Measurements from ENCODE around the gene NFYA. TPM values are rescaled to one million over a fixed set of nuclear protein-coding genes. Genes with fewer than 3 reads are reported as not detected.

Gene NFYA
- 10 to 100 TPM; 28.0 to 28.8 (median 28.6) TPM for total RNA-seq

DNA sequence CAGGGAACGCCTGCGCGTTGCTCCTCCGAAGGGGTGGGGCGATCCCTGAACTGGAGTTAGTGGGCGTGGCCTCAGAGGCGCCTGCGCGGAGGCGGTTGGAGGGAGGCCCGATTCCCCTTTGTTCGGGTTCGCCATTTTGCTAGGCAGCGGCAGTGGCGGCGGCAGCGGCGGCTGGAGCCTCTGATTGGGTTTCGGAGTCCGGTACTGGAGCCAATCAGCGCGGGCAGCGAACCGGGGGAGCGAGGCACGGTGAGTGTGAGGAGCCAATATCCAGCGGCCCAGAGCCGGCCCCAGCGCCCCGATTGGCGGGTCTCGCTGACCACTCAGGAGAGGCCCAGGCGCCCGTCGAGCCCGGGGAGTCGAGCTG lies at the start of gene NFYA:
Gene NFYA, plus strand, starts transcription at position 139 of the 367 bp plus-strand sequence. CDS start 6,116 bp downstream, outside the sequence.
- Mint-ChIP-seq H3K36me3 (ENCODE audit: insufficient read depth) (peaks cover 17% of the 10 kb centered on the region), H3K27me3 (ENCODE audit: low read depth) (no peaks in the 10 kb centered on the region)
- peak; percentile 100 for DNase-seq

DNA sequence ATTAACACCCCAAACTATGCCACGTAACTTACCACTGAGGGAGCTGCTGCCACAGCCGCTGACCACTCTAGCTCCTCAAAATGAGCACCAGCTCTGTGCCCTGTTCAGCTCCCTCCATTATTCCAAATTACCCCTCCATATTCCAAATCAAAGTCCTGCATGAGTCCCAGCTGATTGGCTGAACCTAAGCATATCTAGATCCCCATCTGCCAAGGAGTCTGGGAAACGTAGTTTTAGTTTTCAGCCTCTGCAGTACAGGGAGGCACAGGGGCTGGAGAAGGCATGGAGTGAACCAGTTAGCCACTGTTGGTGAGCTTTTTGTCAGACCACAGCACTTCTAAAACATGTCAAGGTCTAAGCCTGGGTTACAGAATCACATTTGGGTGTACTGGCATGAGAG lies 49.7 kb upstream of the NFYA start:
- H3K9me3 Mint-ChIP-seq: peaks cover 2% of the 10 kb centered on the region
- no peaks in the 10 kb centered on the region for H3K27me3 Mint-ChIP-seq (ENCODE audit: low read depth)
- H3K4me1 Mint-ChIP-seq (ENCODE audit: low read depth): peaks cover 12% of the 10 kb centered on the region

More for the DNA sequence above, at the start of gene NFYA:
- H3K9me3 Mint-ChIP-seq: no peaks in the 10 kb centered on the region
- peaks cover 45% of the 10 kb centered on the region for H3K4me1 Mint-ChIP-seq (ENCODE audit: low read depth)
- peak; percentile 72 to 77 for ATAC-seq
- H3K4me3 Mint-ChIP-seq: peak within 1 kb of the TSS; percentile 96

GRCh38 chr6:41025966-41026530 lies 46.7 kb upstream of the NFYA start:
- Mint-ChIP-seq H3K4me1 (ENCODE audit: low read depth) (peaks cover 22% of the 10 kb centered on the region), H3K9me3 (no peaks in the 10 kb centered on the region), H3K4me3 (peak overlapping the region; percentile 25), H3K36me3 (ENCODE audit: insufficient read depth) (peaks cover 2% of the 10 kb centered on the region), H3K27me3 (ENCODE audit: low read depth) (no peaks in the 10 kb centered on the region)
- DNase-seq (no peak), ATAC-seq (no peak)

More for the DNA sequence above, 49.7 kb upstream of the NFYA start:
- ATAC-seq: no peak
- DNase-seq: no peak
- H3K4me3 Mint-ChIP-seq: no peak overlapping the region
- peaks cover 2% of the 10 kb centered on the region for H3K36me3 Mint-ChIP-seq (ENCODE audit: insufficient read depth)

DNA sequence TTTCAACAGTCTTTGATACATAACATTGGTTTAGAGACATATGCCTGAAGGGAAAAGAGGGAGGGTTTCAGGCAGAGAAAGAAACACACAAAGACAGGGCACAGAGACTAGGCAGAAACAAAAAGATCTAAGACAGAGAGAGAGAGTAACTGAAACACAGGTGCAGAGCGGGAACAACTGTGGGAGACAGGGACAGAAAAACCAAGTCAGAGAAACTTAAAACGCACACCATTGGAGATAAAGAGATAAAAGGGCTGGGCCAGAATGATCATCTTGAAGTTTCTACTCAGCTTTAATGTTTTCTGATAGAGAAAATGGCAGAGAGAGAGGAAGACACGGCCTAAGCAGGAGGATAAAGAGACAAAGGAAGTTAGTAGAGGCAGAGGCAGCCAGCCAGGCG lies 45.5 kb upstream of the NFYA start:
- H3K4me1 Mint-ChIP-seq (ENCODE audit: low read depth): peaks cover 22% of the 10 kb centered on the region
- H3K27me3 Mint-ChIP-seq (ENCODE audit: low read depth): no peaks in the 10 kb centered on the region
- H3K36me3 Mint-ChIP-seq (ENCODE audit: insufficient read depth): peaks cover 2% of the 10 kb centered on the region
- DNase-seq (no peak), ATAC-seq (no peak)
- peak overlapping the region; percentile 83 for H3K4me3 Mint-ChIP-seq
- H3K9me3 Mint-ChIP-seq: no peaks in the 10 kb centered on the region

GRCh38 chr6:41027799-41028560 lies 44.8 kb upstream of the NFYA start:
- Mint-ChIP-seq H3K27me3 (ENCODE audit: low read depth) (no peaks in the 10 kb centered on the region), H3K4me1 (ENCODE audit: low read depth) (peaks cover 22% of the 10 kb centered on the region), H3K36me3 (ENCODE audit: insufficient read depth) (peaks cover 2% of the 10 kb centered on the region), H3K9me3 (no peaks in the 10 kb centered on the region), H3K4me3 (peak overlapping the region; percentile 83)
- DNase-seq (peak; percentile 68), ATAC-seq (peak; percentile 93)

DNA sequence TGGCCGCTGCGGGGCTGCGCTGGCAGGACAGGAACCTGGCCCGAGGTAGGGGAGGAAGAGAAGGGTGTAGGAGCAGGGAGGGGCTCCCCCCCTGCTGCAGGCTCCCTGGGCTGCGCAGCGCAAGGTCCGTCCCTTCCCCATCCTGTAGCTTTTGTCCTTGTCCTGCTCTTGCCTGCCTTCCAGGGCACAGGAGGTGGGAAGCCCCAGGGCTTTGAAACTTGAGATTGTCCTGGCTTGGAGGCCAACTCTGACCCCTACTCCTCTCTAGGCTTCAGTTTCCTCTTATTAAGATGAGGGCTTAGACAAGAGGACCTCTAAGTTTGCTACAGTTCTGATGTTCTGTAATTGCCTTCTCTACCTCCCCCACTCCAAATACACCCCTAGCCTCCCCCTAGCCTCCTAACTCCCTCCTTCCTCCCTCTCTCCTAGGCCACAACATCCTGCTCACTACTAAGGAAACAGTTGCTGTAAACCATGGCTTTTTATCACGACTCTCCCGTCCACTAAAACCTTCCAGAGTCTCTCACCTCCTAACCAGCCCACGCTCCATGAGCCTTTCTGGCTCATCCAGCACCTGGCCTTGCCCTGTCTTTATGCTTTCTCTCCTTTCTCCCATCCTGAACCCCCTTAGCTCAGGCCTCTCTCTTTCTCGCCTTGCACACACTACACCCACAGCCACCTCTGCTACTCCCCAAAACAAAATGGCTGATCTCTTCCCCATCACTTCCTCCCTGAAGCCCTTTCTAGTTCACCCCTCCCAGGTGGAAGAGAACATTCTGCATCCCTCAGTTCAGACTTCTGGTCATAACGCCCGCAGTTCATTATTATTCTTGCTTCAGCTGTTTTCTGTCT lies 44.0 kb upstream of the NFYA start:
- DNase-seq (no peak), ATAC-seq (peak; percentile 44 to 55)
- Mint-ChIP-seq H3K27me3 (ENCODE audit: low read depth) (no peaks in the 10 kb centered on the region), H3K36me3 (ENCODE audit: insufficient read depth) (peaks cover 2% of the 10 kb centered on the region), H3K4me3 (peak overlapping the region; percentile 83), H3K4me1 (ENCODE audit: low read depth) (peaks cover 22% of the 10 kb centered on the region), H3K9me3 (no peaks in the 10 kb centered on the region)

DNA sequence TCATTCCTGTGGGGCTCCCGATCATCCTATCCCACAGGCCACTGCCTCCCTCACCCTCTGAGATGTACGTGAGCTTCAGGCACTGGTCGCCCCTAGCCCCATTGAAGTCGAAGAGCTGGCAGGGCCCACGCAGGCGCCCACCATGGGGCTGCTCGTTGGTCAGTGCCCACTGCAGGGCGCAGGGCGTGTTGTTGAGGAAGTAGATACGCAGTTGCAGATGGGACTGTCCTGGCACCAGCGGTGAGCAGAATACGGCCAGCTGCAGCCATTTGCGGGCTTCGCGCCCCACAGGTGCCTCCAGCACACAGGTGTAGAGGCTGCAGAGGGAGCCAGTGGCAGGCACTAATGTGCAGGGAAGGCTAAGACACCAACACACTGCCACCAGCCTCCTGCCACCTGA lies 39.9 kb upstream of the NFYA start:
- H3K9me3 Mint-ChIP-seq: no peaks in the 10 kb centered on the region
- ATAC-seq (no peak), DNase-seq (no peak)
- H3K4me1 Mint-ChIP-seq (ENCODE audit: low read depth): peaks cover 11% of the 10 kb centered on the region
- no peaks in the 10 kb centered on the region for H3K27me3 Mint-ChIP-seq (ENCODE audit: low read depth)
- H3K36me3 Mint-ChIP-seq (ENCODE audit: insufficient read depth): no peaks in the 10 kb centered on the region
- no peak overlapping the region for H3K4me3 Mint-ChIP-seq

GRCh38 chr6:41033776-41034175 lies 39.0 kb upstream of the NFYA start:
- no peak for DNase-seq
- no peaks in the 10 kb centered on the region for H3K36me3 Mint-ChIP-seq (ENCODE audit: insufficient read depth)
- no peak for ATAC-seq
- no peaks in the 10 kb centered on the region for H3K27me3 Mint-ChIP-seq (ENCODE audit: low read depth)
- H3K4me3 Mint-ChIP-seq: no peak overlapping the region
- H3K9me3 Mint-ChIP-seq: no peaks in the 10 kb centered on the region
- peaks cover 6% of the 10 kb centered on the region for H3K4me1 Mint-ChIP-seq (ENCODE audit: low read depth)

DNA sequence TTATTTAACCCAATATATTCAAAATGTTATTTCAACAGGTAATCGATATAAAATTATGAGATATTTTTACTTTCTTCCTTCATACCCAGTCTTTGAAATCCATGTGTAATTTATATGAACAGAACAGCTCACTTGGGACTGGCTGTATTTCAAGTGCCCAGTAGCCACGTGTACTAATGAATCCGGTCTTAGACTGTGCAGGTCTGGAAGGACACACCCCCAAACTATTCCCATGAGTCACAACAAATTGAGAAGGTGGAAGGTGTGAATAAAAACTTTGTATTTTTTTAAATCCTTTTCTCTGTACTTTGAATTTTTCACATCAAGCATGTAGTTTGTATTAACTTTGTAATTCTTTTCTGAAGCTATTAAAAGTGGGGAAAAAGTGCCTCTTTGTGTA lies 36.6 kb upstream of the NFYA start:
- DNase-seq: no peak
- H3K4me1 Mint-ChIP-seq (ENCODE audit: low read depth): no peaks in the 10 kb centered on the region
- no peaks in the 10 kb centered on the region for H3K27me3 Mint-ChIP-seq (ENCODE audit: low read depth)

GRCh38 chr6:41036601-41037000 lies 36.2 kb upstream of the NFYA start:
- no peaks in the 10 kb centered on the region for H3K36me3 Mint-ChIP-seq (ENCODE audit: insufficient read depth)
- no peak overlapping the region for H3K4me3 Mint-ChIP-seq
- no peaks in the 10 kb centered on the region for H3K4me1 Mint-ChIP-seq (ENCODE audit: low read depth)
- H3K9me3 Mint-ChIP-seq: no peaks in the 10 kb centered on the region
- no peaks in the 10 kb centered on the region for H3K27me3 Mint-ChIP-seq (ENCODE audit: low read depth)
- no peak for DNase-seq
- no peak for ATAC-seq

More for the DNA sequence above, 36.6 kb upstream of the NFYA start:
- no peaks in the 10 kb centered on the region for H3K36me3 Mint-ChIP-seq (ENCODE audit: insufficient read depth)
- no peaks in the 10 kb centered on the region for H3K9me3 Mint-ChIP-seq
- H3K4me3 Mint-ChIP-seq: no peak overlapping the region
- no peak for ATAC-seq

GRCh38 chr6:41037107-41037900 lies 35.5 kb upstream of the NFYA start:
- no peak overlapping the region for H3K4me3 Mint-ChIP-seq
- DNase-seq (no peak), ATAC-seq (no peak)
- no peaks in the 10 kb centered on the region for H3K36me3 Mint-ChIP-seq (ENCODE audit: insufficient read depth)
- no peaks in the 10 kb centered on the region for H3K27me3 Mint-ChIP-seq (ENCODE audit: low read depth)
- H3K4me1 Mint-ChIP-seq (ENCODE audit: low read depth): no peaks in the 10 kb centered on the region
- H3K9me3 Mint-ChIP-seq: no peaks in the 10 kb centered on the region

GRCh38 chr6:41038205-41038604 lies 34.6 kb upstream of the NFYA start:
- Mint-ChIP-seq H3K4me3 (no peak overlapping the region), H3K36me3 (ENCODE audit: insufficient read depth) (peaks cover 2% of the 10 kb centered on the region), H3K27me3 (ENCODE audit: low read depth) (no peaks in the 10 kb centered on the region), H3K9me3 (no peaks in the 10 kb centered on the region), H3K4me1 (ENCODE audit: low read depth) (no peaks in the 10 kb centered on the region)
- ATAC-seq: no peak
- DNase-seq: no peak

GRCh38 chr6:41039060-41039998 lies 33.4 kb upstream of the NFYA start, which contains the start of gene UNC5CL:
TSS of gene UNC5CL (minus strand) at chr6:41039221. CDS start at chr6:41035074, 4,147 bp downstream.
- ATAC-seq: peak; percentile 43 to 57
- H3K4me3 Mint-ChIP-seq: no peak within 1 kb of the TSS
- no peaks in the 10 kb centered on the region for H3K4me1 Mint-ChIP-seq (ENCODE audit: low read depth)

More at GRCh38 chr6:41039060-41039998, 33.4 kb upstream of the NFYA start, which contains the start of gene UNC5CL:
- peak; percentile 42 for DNase-seq
- no peaks in the 10 kb centered on the region for H3K27me3 Mint-ChIP-seq (ENCODE audit: low read depth)
- H3K9me3 Mint-ChIP-seq: no peaks in the 10 kb centered on the region
- peaks cover 2% of the 10 kb centered on the region for H3K36me3 Mint-ChIP-seq (ENCODE audit: insufficient read depth)
